ENCODE measurements around the gene NCBP1.
"Not testable (repeated sequence)": the region's sequence is repeated elsewhere in the genome, so short reads cannot be mapped to it uniquely, and the experiment has no call there.

DNA sequence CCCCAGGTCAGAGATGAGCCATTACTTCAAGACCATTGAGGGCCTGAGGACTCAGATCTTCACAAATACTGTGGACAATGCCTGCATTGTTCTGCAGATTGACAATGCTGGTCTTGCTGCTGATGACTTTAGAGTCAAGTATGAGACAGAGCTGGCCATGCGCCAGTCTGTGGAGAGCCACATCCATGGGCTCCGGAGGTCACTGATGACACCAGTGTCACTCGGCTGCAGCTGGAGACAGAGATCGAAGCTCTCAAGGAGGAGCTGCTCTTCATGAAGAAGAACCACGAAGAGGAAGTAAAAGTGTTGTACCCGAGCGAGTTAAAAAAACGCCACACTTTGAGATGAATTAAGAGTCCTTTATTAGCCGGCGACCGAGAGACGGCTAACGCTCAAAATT lies 65.7 kb downstream of the NCBP1 start:
- TF ChIP-seq, protein P1, sequence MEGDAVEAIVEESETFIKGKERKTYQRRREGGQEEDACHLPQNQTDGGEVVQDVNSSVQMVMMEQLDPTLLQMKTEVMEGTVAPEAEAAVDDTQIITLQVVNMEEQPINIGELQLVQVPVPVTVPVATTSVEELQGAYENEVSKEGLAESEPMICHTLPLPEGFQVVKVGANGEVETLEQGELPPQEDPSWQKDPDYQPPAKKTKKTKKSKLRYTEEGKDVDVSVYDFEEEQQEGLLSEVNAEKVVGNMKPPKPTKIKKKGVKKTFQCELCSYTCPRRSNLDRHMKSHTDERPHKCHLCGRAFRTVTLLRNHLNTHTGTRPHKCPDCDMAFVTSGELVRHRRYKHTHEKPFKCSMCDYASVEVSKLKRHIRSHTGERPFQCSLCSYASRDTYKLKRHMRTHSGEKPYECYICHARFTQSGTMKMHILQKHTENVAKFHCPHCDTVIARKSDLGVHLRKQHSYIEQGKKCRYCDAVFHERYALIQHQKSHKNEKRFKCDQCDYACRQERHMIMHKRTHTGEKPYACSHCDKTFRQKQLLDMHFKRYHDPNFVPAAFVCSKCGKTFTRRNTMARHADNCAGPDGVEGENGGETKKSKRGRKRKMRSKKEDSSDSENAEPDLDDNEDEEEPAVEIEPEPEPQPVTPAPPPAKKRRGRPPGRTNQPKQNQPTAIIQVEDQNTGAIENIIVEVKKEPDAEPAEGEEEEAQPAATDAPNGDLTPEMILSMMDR (IDR thresholded peaks at IDR 0.05 in 8 of 11, conservative IDR thresholded peaks at IDR 0.05 in 3 of 11): not testable (repeated sequence)
- not testable (repeated sequence) for TF ChIP-seq POLR2AphosphoS5 (IDR thresholded peaks at IDR 0.05)
